ENCODE data around the gene NUP62. TPM values are rescaled to one million over a fixed set of nuclear protein-coding genes. Genes with fewer than 3 reads are reported as not detected.
"Not testable (repeated sequence)": the region's sequence is repeated elsewhere in the genome, so short reads cannot be mapped to it uniquely, and the experiment has no call there.

Gene NUP62
- total RNA-seq, 1 experiment from 2014 or later: 109 TPM

DNA sequence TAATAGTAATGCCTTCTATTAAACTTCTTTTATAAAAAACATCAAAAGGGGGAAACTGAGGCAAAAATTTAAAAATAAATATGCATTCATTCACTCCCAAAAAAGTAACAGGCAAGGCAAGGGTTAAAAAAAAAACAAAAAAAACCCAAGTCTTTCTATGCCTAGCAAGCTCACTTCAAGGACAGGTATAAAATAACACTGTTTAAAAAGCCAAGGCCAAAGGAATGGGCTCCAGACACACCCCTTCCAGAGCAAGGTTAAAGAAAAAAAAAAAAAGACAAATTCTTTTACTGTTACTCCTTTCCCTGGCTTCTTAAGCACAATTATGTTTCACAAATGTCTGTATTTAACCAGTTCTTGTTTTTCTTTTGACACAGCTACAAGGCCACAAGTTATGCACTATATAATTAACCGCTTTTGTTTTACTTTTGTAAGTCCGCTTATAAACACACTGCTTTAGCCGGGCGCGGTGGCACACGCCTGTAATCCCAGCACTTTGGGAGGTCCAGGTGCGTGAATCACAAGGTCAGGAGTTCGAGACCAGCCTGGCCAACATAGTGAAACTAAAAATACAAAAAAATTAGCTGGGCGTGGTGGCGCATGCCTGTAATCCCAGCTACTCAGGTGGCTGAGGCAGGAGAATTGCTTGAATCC is 28.1 kb upstream of the NUP62 start:
- no peaks in the 10 kb centered on the region for H3K36me3 ChIP-seq (replicated peaks; ENCODE audit: control insufficient read depth, insufficient read depth, low read length)
- no peaks in the 10 kb centered on the region for H3K27me3 ChIP-seq (ENCODE audit: control insufficient read depth, insufficient read depth, low read length)
- no peak overlapping the region for H3K4me3 ChIP-seq (ENCODE audit: insufficient read depth, low read depth, low read length)
- no peak for DNase-seq

DNA sequence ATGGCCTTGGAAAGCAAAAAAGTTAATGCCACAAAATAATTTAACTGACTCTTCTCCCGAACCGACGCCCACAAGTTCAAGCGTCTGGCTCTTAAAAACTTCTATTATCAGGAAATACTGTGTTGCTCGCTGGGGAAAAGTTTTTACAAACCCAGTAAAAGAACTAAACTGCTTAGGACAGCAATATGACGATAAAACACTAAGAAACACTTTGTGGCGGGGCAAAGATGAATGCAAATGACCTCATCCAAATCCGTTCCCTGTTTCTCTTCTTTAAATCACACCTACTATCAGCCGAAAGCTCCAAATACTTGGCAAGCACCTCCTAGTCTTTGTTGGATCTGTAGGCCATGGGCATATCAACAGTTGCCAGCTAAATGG is 26.8 kb upstream of the NUP62 start:
- no peak overlapping the region for H3K4me3 ChIP-seq (ENCODE audit: insufficient read depth, low read depth, low read length)
- no peaks in the 10 kb centered on the region for H3K36me3 ChIP-seq (replicated peaks; ENCODE audit: control insufficient read depth, insufficient read depth, low read length)
- H3K27me3 ChIP-seq (ENCODE audit: control insufficient read depth, insufficient read depth, low read length): no peaks in the 10 kb centered on the region
- DNase-seq: no peak

DNA sequence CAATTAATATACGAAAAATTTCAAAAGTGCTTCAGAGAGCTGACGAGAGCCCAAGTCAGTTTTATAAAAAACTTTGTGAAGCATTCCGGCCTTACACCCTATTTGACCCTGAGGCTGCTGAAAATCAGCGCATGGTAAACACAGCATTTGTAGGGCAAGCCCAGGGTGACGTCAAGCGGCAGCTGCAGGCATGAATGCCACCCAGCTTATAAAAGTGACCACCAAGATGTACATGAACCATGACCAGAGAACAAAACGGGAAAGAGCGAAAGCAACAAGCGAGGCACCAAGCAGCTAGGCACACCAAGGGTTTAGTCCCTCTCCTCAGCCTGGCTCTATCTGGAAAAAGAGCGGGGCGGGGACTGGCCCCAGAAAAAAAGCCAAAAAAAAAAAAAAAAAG is 25.6 kb upstream of the NUP62 start:
- no peaks in the 10 kb centered on the region for H3K36me3 ChIP-seq (replicated peaks; ENCODE audit: control insufficient read depth, insufficient read depth, low read length)
- no peak for DNase-seq
- no peaks in the 10 kb centered on the region for H3K27me3 ChIP-seq (ENCODE audit: control insufficient read depth, insufficient read depth, low read length)

DNA sequence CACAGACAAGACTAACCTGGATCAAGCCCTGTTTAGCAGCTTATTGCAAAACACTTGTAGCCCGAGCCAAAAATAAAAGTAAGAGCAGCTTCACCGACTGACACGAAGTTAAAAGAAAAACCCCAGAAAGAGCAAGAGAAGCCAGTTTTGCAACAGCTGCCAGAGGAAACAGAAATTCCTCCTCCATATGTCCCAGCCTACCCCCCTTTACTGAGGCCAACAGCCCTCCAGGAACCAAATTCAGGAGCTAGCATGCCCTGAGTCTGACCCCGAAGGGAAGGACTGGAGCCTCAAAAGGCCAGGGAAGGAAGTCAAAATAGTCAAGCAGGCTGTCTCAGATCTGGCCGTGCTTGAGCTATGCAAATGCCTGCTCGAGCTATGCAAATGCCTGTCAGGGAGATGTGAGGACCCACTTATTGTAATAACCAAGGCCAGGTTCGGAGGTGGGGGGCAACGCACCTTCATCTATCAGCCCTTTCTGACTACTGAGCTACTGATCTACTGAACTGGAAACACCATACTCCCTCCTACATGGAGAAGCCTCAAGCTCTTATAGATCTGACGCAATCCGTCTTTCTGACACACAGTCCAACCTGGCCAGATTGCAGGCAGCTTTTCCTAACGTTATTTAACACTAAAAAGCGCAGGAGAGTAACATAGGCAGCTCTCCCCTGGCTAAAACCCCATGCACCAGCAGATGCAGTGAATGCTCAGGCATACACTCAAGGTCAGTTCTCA is 25.0 kb upstream of the NUP62 start:
- no peak overlapping the region for H3K4me3 ChIP-seq (ENCODE audit: insufficient read depth, low read depth, low read length)
- peak; percentile 58 for DNase-seq

More for the DNA sequence above, 25.6 kb upstream of the NUP62 start:
- no peak overlapping the region for H3K4me3 ChIP-seq (ENCODE audit: insufficient read depth, low read depth, low read length)

DNA sequence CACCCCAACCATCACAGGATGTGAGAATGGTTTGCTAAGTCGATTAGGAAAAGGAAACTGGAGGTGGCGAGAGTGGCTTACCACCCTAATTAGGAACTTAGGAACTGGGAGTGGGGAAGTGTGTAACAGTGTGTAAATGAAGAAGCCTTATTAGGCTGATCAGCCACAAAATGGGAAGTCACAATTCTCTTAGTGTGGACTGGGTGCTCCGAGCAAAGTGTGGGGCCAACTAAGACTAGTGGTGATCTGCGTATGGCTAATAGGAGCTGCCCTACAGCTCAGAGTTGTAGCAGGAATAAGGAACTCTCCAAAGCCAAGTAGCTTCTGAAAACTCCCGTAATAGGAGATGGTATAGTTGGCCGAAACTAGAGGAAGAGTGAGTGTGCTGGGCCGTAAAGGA is 24.1 kb upstream of the NUP62 start:
- DNase-seq: no peak
- Histone ChIP-seq H3K27me3 (ENCODE audit: control insufficient read depth, insufficient read depth, low read length) (no peaks in the 10 kb centered on the region; the same call in 1 of the 2 replicates), H3K4me3 (ENCODE audit: insufficient read depth, low read depth, low read length) (no peak overlapping the region), H3K36me3 (replicated peaks; ENCODE audit: control insufficient read depth, insufficient read depth, low read length) (no peaks in the 10 kb centered on the region)

More for the DNA sequence above, 25.0 kb upstream of the NUP62 start:
- no peaks in the 10 kb centered on the region for H3K36me3 ChIP-seq (replicated peaks; ENCODE audit: control insufficient read depth, insufficient read depth, low read length)
- no peaks in the 10 kb centered on the region; the same call in 1 of the 2 replicates for H3K27me3 ChIP-seq (ENCODE audit: control insufficient read depth, insufficient read depth, low read length)

DNA sequence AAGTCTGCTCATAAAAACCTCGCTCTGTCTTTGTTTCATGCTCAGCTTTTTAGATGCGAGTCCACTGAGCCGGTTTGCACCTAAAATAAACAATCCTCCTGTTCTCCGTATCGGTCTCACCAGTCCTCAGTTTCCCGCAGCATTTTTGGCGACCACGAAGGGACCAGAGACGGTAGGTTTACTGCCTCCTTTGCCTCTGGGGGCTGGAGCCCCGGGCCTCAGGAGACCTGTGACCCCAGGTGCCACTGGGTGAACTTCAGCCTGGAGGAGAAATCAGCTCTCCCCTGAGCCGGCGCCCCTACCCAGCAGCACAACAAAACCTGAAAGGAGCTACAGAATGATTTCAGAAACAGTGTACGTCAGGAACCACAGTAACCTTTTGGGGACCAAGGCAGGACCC is 23.6 kb upstream of the NUP62 start:
- Histone ChIP-seq H3K27me3 (ENCODE audit: control insufficient read depth, insufficient read depth, low read length) (no peaks in the 10 kb centered on the region; the same call in 1 of the 2 replicates), H3K36me3 (replicated peaks; ENCODE audit: control insufficient read depth, insufficient read depth, low read length) (no peaks in the 10 kb centered on the region), H3K4me3 (ENCODE audit: insufficient read depth, low read depth, low read length) (no peak overlapping the region)
- DNase-seq: peak; percentile 25

DNA sequence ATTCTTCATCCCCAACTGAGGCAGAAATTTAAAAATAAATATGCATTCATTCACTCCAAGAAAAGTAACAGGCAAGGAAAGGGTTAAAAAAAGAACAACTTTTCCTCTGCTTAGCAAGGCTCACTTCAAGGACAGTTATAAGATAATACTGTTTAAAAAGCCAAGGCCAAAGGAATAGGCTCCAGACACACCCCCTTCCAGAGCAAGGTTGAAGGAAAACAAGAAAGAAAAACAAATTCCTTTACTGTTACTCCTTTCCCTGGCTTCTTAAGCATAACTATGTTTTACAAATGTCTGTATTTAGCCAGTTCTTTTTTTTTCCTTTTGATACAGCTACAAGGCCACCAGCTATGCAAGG is 23.2 kb upstream of the NUP62 start:
- DNase-seq: no peak
- H3K4me3 ChIP-seq (ENCODE audit: insufficient read depth, low read depth, low read length): no peak overlapping the region
- no peaks in the 10 kb centered on the region; the same call in 1 of the 2 replicates for H3K27me3 ChIP-seq (ENCODE audit: control insufficient read depth, insufficient read depth, low read length)
- no peaks in the 10 kb centered on the region for H3K36me3 ChIP-seq (replicated peaks; ENCODE audit: control insufficient read depth, insufficient read depth, low read length)

DNA sequence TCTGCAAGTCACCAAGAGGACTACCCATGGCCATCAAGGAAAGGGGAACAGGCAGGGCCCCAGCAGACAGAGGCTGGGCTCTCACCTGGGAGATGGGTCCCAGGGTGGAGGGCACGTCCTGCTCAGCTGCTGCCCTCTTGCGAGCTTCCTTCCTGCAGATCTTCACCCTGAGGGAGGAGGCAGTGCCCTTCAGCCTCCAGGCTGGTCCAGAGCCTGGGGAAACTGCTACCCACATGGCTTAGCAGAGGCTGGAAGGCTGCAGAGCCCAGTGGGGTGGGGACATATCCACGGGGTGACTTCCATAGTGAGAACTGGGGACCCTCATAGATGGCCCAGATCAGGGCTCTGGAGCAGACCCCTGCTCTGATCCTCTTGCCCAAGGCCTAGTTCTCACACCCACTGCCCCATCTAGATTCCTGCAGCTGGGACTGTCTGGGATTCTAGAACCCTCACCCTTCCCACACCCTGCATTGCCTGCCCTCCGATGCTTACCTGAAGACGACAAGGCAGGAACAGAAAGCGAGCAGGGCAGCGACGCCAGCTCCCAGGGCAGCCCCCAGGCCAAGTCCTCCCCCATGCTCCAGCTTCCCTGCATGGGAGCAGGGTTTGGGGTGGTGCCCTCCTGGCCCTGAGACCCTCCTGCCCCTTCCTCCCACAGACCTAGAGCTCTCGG is 22.6 kb upstream of the NUP62 start:
- DNase-seq: no peak
- H3K4me3 ChIP-seq (ENCODE audit: insufficient read depth, low read depth, low read length): no peak overlapping the region
- no peaks in the 10 kb centered on the region for H3K36me3 ChIP-seq (replicated peaks; ENCODE audit: control insufficient read depth, insufficient read depth, low read length)
- no peaks in the 10 kb centered on the region; the same call in 1 of the 2 replicates for H3K27me3 ChIP-seq (ENCODE audit: control insufficient read depth, insufficient read depth, low read length)

DNA sequence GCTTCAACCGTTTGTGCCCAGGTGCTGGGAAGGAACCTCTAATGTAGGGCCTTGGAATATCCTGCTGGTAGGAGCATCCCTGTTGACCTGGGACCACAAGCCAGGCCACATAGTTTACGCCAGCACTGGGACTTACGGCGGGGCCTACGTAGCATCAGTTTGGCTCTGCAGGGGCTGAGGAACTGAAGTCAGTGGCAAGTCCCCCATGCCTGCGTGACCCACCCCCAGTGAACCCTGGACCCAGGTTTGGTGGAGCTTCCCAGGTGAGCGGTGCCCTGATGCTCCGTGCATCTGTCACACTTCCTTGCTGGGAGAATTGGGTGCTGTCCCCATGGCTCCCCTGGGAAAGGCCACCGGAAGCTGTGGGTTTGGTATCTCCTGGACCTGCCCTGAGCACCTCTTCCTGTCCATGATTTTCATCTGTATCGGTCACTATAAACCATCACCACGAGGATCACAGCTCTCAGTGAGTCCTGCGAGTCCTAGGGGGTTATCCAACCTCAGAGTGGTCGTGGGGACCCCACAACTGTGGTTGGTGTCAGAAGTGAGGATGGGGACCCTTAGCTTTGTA is 21.7 kb upstream of the NUP62 start:
- no peak for DNase-seq

DNA sequence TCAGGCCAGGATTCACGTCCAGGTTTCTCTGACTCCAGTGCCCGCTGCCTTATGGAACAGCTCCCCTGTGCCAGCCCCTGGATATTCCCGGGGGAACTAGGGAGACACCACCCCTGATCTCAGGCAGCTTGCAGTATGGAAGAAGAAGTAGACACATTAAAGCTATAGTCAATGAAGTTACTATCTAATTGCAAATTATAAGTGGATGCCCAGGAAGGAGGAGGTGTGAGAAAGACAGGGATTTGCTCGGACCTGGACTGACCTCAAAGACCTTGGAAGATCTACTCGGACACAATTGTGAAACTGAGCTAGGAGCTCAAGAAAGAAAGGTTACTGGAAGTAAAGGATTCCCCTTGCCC is 21.3 kb upstream of the NUP62 start:
- no peaks in the 10 kb centered on the region for H3K36me3 ChIP-seq (replicated peaks; ENCODE audit: control insufficient read depth, insufficient read depth, low read length)
- no peak for DNase-seq
- H3K27me3 ChIP-seq (ENCODE audit: control insufficient read depth, insufficient read depth, low read length): no peaks in the 10 kb centered on the region; the same call in 1 of the 2 replicates
- no peak overlapping the region for H3K4me3 ChIP-seq (ENCODE audit: insufficient read depth, low read depth, low read length)

More for the DNA sequence above, 21.7 kb upstream of the NUP62 start:
- no peak overlapping the region for H3K4me3 ChIP-seq (ENCODE audit: insufficient read depth, low read depth, low read length)
- no peaks in the 10 kb centered on the region for H3K36me3 ChIP-seq (replicated peaks; ENCODE audit: control insufficient read depth, insufficient read depth, low read length)
- no peaks in the 10 kb centered on the region; the same call in 1 of the 2 replicates for H3K27me3 ChIP-seq (ENCODE audit: control insufficient read depth, insufficient read depth, low read length)

DNA sequence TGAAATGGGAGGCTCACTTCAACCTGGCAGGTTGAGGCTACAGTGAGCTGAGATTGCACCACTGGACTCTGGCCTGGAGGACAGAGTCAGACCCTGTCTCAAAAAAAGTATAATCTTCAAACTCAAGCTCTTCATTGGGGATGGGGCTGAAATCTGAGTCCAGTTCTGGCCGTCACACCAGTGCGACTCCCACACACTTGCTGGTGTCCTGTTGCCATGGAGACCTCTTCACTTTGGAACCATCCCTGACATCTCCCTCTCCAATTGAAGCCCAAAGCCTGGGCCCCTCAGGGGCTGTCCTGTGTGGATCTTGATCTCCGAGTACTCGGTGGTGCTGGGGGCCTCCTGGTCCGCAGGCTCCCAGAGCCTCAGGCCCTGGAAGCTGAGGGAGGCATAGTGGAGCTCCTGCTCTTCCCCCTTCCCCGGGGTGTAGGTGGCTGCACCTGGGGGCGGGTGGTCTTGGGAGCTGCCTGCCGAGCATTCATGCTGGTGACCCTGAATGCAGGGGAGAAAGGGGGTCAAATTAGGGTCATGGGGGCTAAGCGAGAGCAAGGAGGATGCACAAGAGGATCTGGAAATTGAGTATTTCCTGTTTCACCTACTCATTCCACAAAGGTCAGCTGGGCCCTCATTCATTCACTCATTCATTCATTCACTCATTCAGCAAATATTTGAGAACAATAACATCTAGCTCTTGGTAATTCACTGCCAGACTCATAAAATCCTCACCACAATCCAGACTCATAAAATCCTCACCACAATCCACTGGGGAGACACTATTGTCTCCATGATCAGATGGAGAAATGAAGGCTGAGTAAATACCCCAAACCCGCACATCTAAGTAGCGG is 20.7 kb upstream of the NUP62 start:
- Histone ChIP-seq H3K27me3 (ENCODE audit: control insufficient read depth, insufficient read depth, low read length) (no peaks in the 10 kb centered on the region; the same call in 1 of the 2 replicates), H3K36me3 (replicated peaks; ENCODE audit: control insufficient read depth, insufficient read depth, low read length) (no peaks in the 10 kb centered on the region), H3K4me3 (ENCODE audit: insufficient read depth, low read depth, low read length) (no peak overlapping the region)
- peak; percentile 26 for DNase-seq

DNA sequence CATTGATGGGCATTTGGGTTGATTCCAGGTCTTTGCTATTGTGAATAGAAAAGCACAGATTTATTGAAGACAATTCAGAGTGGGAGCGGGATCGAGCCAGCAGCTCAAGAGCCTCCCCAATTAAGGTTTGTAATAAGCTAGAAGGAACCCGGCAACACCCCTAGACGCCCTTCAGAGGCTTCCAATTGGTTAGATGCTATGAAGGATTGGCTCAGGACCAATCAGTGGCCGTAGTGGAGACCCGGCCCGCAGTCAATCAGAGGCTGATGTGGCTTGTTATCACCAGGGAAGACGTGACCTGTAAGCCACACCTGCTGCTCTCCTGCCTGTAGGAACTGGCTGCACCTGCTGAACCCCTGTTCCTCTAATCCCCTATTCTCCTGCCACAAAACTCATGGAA is 17.1 kb upstream of the NUP62 start:
- H3K27me3 ChIP-seq (ENCODE audit: control insufficient read depth, insufficient read depth, low read length): no peaks in the 10 kb centered on the region; the same call in 1 of the 2 replicates

DNA sequence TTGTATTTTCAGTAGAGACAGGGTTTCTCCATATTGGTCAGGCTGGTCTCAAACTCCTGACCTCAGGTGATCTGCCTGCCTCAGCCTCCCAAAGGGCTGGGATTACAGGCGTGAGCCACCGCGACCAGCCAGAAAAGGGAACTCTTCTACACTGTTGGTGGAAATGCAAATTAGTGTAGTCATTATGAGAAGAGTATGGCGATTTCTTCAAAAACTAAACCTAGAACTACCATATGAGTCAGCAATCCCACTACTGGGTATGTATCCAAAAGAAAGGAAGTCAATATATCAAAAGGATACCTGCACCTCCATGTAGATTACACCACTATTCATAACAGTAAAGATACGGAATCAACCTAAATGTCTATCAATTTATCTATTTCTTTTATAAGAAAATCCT is 15.3 kb upstream of the NUP62 start:
- not testable (repeated sequence) for H3K27me3 ChIP-seq (ENCODE audit: control insufficient read depth, insufficient read depth, low read length); DNase-seq; H3K36me3 ChIP-seq (replicated peaks; ENCODE audit: control insufficient read depth, insufficient read depth, low read length); H3K4me3 ChIP-seq (ENCODE audit: insufficient read depth, low read depth, low read length)

More for the DNA sequence above, 17.1 kb upstream of the NUP62 start:
- no peaks in the 10 kb centered on the region for H3K36me3 ChIP-seq (replicated peaks; ENCODE audit: control insufficient read depth, insufficient read depth, low read length)
- peak; percentile 65 for DNase-seq
- H3K4me3 ChIP-seq (ENCODE audit: insufficient read depth, low read depth, low read length): no peak overlapping the region

DNA sequence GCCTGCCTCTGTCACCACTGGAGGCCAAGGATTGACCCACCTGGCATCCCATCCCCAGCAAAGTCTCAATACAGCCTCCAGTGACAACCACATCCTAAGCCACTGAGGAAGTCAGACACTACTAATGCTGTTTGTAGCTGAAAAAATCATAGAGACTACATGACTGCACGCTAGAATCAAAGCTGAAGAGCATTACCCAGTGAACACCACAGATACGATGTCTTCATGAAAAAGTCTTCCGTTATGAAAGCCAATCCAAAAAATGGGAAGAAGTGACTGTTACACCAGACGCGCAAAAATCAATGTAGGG is 11.1 kb upstream of the NUP62 start:
- no peak for DNase-seq
- Histone ChIP-seq H3K36me3 (replicated peaks; ENCODE audit: control insufficient read depth, insufficient read depth, low read length) (no peaks in the 10 kb centered on the region), H3K4me3 (ENCODE audit: insufficient read depth, low read depth, low read length) (no peak overlapping the region), H3K27me3 (ENCODE audit: control insufficient read depth, insufficient read depth, low read length) (peaks cover 2% of the 10 kb centered on the region; the same call in 1 of the 2 replicates)

Data from H7 (cell line).